BLaER1 (cell line): ENCODE measurements around the gene IRX2.
A peak's percentile ranks its signal among the peaks of the same experiment; 100 is the strongest.

Experiments used
- H3K27ac ChIP-seq: shearing (Covaris generic); formaldehyde crosslinking; 2 replicates; pipeline ENCODE4 v1.8.1; 2022
- H3K27me3 ChIP-seq: shearing (Covaris generic); formaldehyde crosslinking; 2 replicates; pipeline ENCODE4 v1.8.1; 2022
- H3K36me3 ChIP-seq: shearing (Covaris generic); formaldehyde crosslinking; 2 replicates; pipeline ENCODE4 v1.8.1; 2022
- H3K4me1 ChIP-seq: shearing (Covaris generic); formaldehyde crosslinking; 2 replicates; pipeline ENCODE4 v1.8.1; 2022
- H3K4me2 ChIP-seq: shearing (Covaris generic); formaldehyde crosslinking; 2 replicates; pipeline ENCODE4 v1.8.1; 2022
- H3K4me3 ChIP-seq: shearing (Covaris generic); formaldehyde crosslinking; 2 replicates; pipeline ENCODE4 v1.8.1; 2022
- H3K9ac ChIP-seq: shearing (Covaris generic); formaldehyde crosslinking; 2 replicates; pipeline ENCODE4 v1.8.1; 2022
- H3K9me3 ChIP-seq: shearing (Covaris generic); formaldehyde crosslinking; 2 replicates; pipeline ENCODE4 v1.8.1; 2022
- H4K20me1 ChIP-seq: shearing (Covaris generic); formaldehyde crosslinking; 2 replicates; pipeline ENCODE4 v1.8.1; 2022
- Cebpa-rat ChIP-seq: shearing (Covaris generic); IDR thresholded peaks from 2 replicates; pipeline ENCODE4 v1.8.1; 2022

IRX2 gene

DNA sequence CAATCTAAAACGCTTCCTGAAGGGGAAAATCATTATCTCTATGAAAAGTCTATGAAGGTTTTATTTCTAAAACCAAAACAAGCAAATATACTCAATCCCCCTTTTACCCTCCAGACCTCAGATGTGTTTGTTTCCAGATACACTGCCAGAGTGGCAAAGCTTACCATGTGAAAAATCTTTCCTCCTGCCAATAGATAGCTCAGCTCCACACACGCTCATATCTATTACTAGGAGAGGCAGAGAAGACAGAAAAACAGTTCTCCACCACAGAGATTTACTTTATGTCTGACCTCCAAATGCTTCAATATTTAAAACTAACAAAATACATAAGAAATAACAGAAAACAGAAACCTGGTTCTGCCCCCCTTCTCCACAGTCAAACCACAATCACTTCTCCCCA is 7.0 kb downstream of the IRX2 start:
- peak overlapping the region; percentile 83 for H3K4me2 ChIP-seq
- peaks cover 24% of the 10 kb centered on the region for H3K27me3 ChIP-seq
- H3K36me3 ChIP-seq = peaks cover 77% of the 10 kb centered on the region
- no peak for TF ChIP-seq Cebpa-rat
- peaks cover 66% of the 10 kb centered on the region for H3K4me1 ChIP-seq
- peaks cover 15% of the 10 kb centered on the region for H3K9me3 ChIP-seq
- H4K20me1 ChIP-seq = peaks cover 97% of the 10 kb centered on the region
- H3K4me3 ChIP-seq = no peak overlapping the region; the same call in 1 of the 2 replicates
- no peak overlapping the region for H3K27ac ChIP-seq
- H3K9ac ChIP-seq = peak overlapping the region; percentile 45; the same call in 1 of the 2 replicates

DNA sequence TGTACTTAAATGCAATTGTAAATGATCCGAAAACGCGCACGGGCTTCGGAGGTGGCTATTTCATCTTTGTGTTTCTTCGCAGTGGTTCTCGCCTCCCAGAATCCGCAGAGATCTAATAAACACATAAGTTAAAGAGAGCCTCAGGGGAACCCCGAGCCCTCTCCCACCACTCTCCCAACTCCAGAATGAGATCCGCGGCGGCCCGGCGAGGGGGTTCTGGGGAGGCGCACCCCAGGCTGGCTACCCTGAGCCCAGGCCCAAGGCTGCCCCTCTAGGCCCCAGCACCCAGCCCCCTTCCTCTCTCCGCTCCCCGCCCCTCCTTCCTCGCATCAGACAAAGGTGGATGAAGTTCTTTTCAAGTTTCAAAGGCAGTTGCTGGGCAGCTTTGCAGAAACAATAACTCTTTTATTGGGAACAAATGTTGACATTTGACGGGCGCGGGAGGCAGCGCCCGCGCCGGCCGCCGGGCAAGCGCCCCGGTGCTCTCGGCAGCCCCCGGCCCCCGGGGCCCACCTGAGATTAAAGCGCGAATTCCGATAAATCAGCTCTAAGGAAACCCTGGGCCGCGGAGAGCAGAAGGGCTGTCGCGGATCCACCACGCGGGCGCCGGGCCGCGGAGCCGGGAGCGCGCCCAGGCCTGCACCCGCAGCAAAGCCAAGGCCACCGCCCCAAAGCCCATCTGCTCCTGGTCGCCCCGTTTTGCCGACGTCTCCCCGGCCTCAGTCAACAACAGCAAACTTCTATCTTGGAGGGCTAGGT is 8.4 kb downstream of the IRX2 start:
- Histone ChIP-seq H3K27ac (no peak overlapping the region), H3K4me2 (no peak overlapping the region), H3K9me3 (peaks cover 1% of the 10 kb centered on the region; the same call in 1 of the 2 replicates), H4K20me1 (peaks cover 83% of the 10 kb centered on the region), H3K9ac (no peak overlapping the region), H3K27me3 (peaks cover 33% of the 10 kb centered on the region), H3K4me1 (peaks cover 67% of the 10 kb centered on the region), H3K36me3 (peaks cover 63% of the 10 kb centered on the region), H3K4me3 (no peak overlapping the region)
- no peak for TF ChIP-seq Cebpa-rat

DNA sequence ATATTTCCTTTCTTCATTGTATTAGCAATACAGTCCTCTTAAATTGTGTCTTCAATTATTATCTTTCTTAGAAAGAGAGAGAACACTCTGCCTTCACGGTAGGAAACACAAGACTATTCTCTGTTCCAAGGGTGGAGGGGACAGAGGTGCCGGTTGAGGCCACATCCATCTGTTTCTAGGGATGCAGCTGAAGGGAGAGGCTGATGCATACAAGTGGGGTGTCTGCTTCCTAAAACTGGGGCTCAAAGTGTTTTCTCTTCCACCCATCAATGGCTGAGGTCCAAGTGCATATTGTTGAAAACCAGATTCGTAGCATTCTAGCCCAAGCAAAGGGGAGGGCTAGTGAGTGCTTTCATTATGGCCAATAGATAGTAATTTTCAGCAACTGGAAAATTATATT is 9.5 kb downstream of the IRX2 start:
- H3K9me3 ChIP-seq = no peaks in the 10 kb centered on the region
- peaks cover 58% of the 10 kb centered on the region for H3K36me3 ChIP-seq
- no peak overlapping the region for H3K27ac ChIP-seq
- H3K27me3 ChIP-seq = peaks cover 33% of the 10 kb centered on the region
- no peak for TF ChIP-seq Cebpa-rat
- H4K20me1 ChIP-seq = peaks cover 72% of the 10 kb centered on the region
- H3K4me3 ChIP-seq = no peak overlapping the region
- H3K4me2 ChIP-seq = no peak overlapping the region
- H3K9ac ChIP-seq = no peak overlapping the region
- H3K4me1 ChIP-seq = peaks cover 58% of the 10 kb centered on the region

DNA sequence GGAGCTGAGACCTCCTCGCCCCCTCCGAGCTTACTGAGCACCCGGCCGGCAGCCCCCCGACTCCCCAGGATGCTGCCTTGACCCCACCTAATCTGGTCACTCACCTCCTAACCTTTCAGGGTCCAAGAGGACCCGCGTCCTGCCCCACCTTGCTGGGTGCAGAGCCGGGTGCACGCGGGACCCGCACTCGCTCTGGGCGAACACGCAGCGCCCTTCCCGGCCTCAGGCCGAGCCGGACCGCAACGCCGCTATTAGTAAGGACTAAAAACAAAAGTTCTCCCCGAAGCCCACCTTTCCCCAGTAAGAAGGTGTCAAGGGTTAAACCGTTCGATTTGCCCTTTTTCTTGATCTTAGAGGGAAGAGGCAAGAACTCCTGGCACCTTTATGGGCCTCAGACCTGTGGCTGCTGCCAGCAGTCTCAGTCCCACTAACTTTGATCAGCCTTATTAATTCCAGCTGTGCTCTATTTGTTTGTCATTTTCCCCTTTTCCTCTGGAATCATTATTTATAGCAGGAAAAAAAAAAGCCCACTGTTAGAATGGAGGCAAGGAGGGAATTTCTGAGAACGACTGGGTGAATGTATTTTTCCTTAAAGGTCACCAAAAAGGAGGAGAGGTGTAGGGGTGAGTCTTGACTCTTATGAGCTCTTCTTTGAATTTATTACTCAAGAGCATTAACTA is 10.5 kb downstream of the IRX2 start:
- H3K9me3 ChIP-seq = no peaks in the 10 kb centered on the region
- H3K4me1 ChIP-seq = peaks cover 49% of the 10 kb centered on the region
- H3K9ac ChIP-seq = no peak overlapping the region
- H3K4me2 ChIP-seq = no peak overlapping the region
- peaks cover 62% of the 10 kb centered on the region for H4K20me1 ChIP-seq
- peaks cover 49% of the 10 kb centered on the region for H3K36me3 ChIP-seq
- no peak for TF ChIP-seq Cebpa-rat
- H3K27ac ChIP-seq = no peak overlapping the region
- H3K4me3 ChIP-seq = no peak overlapping the region
- peaks cover 33% of the 10 kb centered on the region for H3K27me3 ChIP-seq

DNA sequence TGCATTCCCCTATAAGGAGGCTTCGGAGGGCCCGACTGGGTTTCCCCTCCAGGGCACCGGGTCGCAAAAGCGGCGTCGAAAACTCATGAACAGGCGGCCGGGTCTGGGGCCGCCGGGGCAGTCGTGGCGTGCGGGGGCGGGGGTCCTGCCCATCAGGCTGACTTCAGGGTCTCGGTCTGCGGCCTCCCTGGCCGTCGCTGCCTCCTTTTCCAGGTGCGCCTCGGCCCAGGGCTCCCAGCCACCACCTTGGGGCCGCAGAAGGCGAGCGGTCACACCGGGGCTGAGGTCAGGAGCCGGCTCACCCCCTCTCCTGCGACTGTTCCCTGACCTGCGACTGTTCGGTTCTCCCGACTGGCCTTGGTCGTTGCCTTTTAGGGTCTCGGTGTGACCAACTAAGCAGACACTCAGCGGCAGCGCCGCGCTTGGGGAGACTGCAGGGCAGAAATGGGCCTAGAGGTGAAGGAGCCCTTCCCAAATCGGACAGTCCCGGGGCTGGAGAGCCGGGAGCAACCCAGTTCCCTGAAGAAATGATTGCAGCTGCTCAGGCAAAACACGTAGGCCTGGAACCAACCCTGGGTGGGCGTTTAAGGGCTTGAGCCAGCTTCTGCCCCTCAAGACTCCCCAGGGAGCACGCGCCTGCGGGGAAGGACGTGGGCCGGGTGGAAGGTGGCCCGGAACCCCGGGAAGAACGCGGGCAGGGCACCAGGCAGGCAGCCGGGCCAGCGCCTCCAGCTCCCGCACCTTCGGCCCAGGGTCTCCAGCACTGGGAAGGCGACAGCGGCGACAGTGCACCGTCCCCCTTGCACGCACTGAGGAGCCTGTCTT is 11.2 kb downstream of the IRX2 start:
- no peak for TF ChIP-seq Cebpa-rat
- Histone ChIP-seq H3K4me1 (peaks cover 41% of the 10 kb centered on the region), H3K9ac (peak overlapping the region; percentile 80), H3K9me3 (no peaks in the 10 kb centered on the region), H4K20me1 (peaks cover 55% of the 10 kb centered on the region), H3K27ac (peak overlapping the region; percentile 82), H3K4me2 (peak overlapping the region; percentile 77), H3K27me3 (peaks cover 33% of the 10 kb centered on the region), H3K4me3 (peak overlapping the region; percentile 71), H3K36me3 (peaks cover 42% of the 10 kb centered on the region)

DNA sequence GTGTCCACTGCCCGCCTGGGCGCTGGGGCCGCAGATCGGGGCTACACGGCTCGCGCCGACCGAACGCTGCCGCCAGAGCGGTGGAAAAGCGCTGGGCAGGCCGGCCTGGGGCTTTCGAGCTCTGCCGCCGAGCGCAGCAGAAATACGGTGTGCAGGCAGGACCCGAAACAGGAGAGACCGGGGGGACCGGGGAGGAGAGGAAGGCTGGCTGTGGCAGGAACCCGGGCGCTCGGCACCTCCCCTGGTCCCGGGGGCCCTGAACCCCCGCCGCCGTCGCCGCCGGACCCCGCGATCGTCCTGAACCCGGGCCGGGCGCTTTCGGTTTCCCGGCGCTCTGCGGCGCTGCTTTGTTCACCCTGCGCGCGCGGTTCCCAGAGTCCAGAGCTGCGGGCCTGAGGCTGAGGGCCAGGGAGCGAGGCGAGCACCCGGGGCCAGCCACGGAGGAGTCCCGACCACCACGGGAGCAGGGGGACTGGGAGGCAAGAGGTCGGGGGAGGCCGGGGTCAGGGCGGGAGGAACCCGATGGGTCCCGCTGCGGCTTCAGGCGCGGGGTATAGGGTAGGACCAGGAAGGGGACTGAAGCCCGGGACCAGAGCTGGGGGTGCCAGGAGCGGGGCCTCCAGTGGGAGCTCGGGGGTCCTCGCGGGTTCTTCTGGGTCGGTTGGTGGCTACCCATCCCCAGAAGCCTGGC is 12.0 kb downstream of the IRX2 start:
- Histone ChIP-seq H4K20me1 (peaks cover 47% of the 10 kb centered on the region), H3K27me3 (peaks cover 33% of the 10 kb centered on the region), H3K27ac (peak overlapping the region; percentile 82), H3K9ac (peak overlapping the region; percentile 80), H3K9me3 (no peaks in the 10 kb centered on the region), H3K4me2 (peak overlapping the region; percentile 77), H3K36me3 (peaks cover 36% of the 10 kb centered on the region), H3K4me3 (peak overlapping the region; percentile 71), H3K4me1 (peaks cover 34% of the 10 kb centered on the region)
- no peak for TF ChIP-seq Cebpa-rat

DNA sequence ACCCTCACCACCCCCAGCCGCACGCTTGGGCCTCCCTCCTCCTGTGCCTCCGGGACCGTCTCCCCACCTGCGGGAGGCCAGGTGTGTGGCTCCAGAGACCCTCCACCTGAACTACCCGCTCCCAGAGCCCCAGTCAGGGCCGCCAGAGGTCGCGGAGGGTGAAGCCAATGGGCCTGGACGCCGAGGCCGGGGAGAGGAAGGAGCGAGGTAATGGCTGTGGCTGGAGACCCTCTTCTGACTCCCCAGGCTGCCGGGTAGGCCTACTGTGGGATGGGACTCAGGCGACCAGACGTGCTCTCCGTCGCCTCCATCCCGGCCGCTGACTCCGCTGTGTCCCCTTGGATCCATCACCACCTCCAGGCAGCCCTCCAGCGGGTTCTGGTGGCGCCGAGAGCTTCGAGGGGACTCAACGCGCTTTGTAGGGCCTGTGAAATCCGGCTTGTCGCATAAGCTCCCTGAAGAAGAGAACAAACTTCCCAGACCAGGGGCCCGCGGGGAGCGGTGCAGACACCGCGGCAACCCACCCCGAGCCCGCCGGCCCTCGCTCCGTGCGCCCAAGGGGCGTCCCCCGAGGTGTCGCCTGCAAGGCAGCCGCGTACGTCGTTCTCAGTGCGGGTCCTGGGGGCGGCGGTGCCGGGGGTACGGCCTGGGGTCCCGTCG is 12.6 kb downstream of the IRX2 start:
- Histone ChIP-seq H3K4me2 (peak overlapping the region; percentile 77), H4K20me1 (peaks cover 40% of the 10 kb centered on the region), H3K27me3 (peaks cover 28% of the 10 kb centered on the region), H3K4me1 (peaks cover 27% of the 10 kb centered on the region), H3K9me3 (no peaks in the 10 kb centered on the region), H3K4me3 (peak overlapping the region; percentile 71), H3K9ac (peak overlapping the region; percentile 80), H3K36me3 (peaks cover 29% of the 10 kb centered on the region), H3K27ac (peak overlapping the region; percentile 82)
- no peak for TF ChIP-seq Cebpa-rat

DNA sequence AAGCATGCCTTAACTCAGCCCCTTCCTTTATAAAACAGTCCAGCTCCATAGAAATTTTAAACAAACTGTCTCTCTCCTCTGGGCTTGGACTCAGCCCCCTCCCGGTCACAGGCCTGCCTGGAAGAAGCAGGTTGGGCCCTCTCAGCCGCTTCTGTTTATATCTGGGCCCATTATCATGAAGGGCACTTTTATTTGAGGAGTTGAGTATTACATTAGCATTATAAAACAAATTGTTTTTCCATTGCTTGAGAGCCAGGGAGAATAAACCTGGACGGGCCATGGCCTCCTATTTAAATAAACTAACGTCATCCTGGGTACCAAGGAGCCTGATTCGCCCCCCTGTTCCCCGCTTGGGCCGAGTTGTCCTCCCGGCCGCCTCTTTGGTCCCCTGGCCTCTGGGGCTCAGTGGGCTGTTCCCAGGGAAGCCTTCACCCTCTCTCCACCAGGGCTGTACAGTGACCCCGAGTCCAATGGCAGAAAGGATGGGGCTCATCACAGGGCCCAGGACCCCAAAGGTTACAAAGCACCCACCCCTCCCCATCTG is 13.2 kb downstream of the IRX2 start:
- Histone ChIP-seq H3K36me3 (peaks cover 23% of the 10 kb centered on the region), H3K27ac (no peak overlapping the region)
- no peak for TF ChIP-seq Cebpa-rat

More for the DNA sequence above, 13.2 kb downstream of the IRX2 start:
- Histone ChIP-seq H3K4me1 (peaks cover 22% of the 10 kb centered on the region), H4K20me1 (peaks cover 34% of the 10 kb centered on the region), H3K9ac (no peak overlapping the region), H3K9me3 (no peaks in the 10 kb centered on the region), H3K27me3 (peaks cover 22% of the 10 kb centered on the region), H3K4me2 (peak overlapping the region; percentile 77), H3K4me3 (0 out of 2 replicates have a peak overlapping the region, but pooled peaks have one; percentile 71)
